H1 (cell line): ENCODE data around the gene ASAP2. TPM values are rescaled to one million over a fixed set of nuclear protein-coding genes. Genes with fewer than 3 reads are reported as not detected.

Experiments used
- CTCF ChIA-PET: fragments of 300-600 bp; sonication (Branson Sonifier 250); formaldehyde crosslinking; loops from one replicate; lab custom pipeline; 2021; ENCODE audit not compliant: partially characterized antibody; lab: Charles Lee
- POLR2A ChIA-PET: fragments of 300-600 bp; sonication (Branson Sonifier 250); formaldehyde crosslinking; loops from one replicate; lab custom pipeline; 2021; ENCODE audit warnings: inconsistent platforms; ENCODE audit not compliant: partially characterized antibody; lab: Charles Lee
- DNase-seq, 2 experiments: peaks; one replicate each; pipeline versions ENCODE4 v3.0.0 to v3.0.0-alpha.2; 2010 to 2022; ENCODE audit warnings: low spot score in 2 of 2, low read depth in 1 of 2, mixed read lengths in 1 of 2
- FAIRE-seq: peaks from 2 replicates; lab custom pipeline; 2011; peaks lifted over from hg19 to GRCh38; lab: Jason Lieb, UNC
- H2AFZ ChIP-seq: 2 replicates; pipeline ENCODE4 v1.8.1; 2012; ENCODE audit warnings: low read length, inconsistent platforms
- H2AK5ac ChIP-seq: 2 replicates; pipeline ENCODE4 v1.6.1; 2013; ENCODE audit warnings: low read depth, low read length
- H2BK120ac ChIP-seq: replicated peaks from 2 replicates; pipeline ENCODE3; 2013; ENCODE audit warnings: low read depth, low read length, inconsistent platforms
- H2BK12ac ChIP-seq: 2 replicates; pipeline ENCODE4 v1.6.1; 2013; ENCODE audit warnings: low read depth, low read length
- H2BK15ac ChIP-seq: 2 replicates; pipeline ENCODE4 v1.6.1; 2013; ENCODE audit warnings: low read length
- H2BK20ac ChIP-seq: 2 replicates; pipeline ENCODE4 v1.6.1; 2013; ENCODE audit warnings: low read length
- H2BK5ac ChIP-seq: 2 replicates; pipeline ENCODE4 v1.6.1; 2013; ENCODE audit warnings: low read depth, low read length
- H3K14ac ChIP-seq: 2 replicates; pipeline ENCODE4 v1.6.1; 2013; ENCODE audit warnings: inconsistent platforms; ENCODE audit not compliant: insufficient read length
- H3K18ac ChIP-seq: 2 replicates; pipeline ENCODE4 v1.6.1; 2013; ENCODE audit warnings: low read length; ENCODE audit errors: extremely low read depth
- H3K23ac ChIP-seq: 2 replicates; pipeline ENCODE4 v1.6.1; 2013; ENCODE audit warnings: inconsistent platforms; ENCODE audit not compliant: insufficient read length
- H3K23me2 ChIP-seq: 2 replicates; pipeline ENCODE4 v1.6.1; 2013; ENCODE audit warnings: low read depth, low read length
- H3K27ac ChIP-seq: 2 replicates; pipeline ENCODE4 v1.6.1; 2011; ENCODE audit warnings: low read depth, low read length, inconsistent platforms
- H3K27me3 ChIP-seq, 4 experiments: replicated peaks in 1 of 4; 1 replicate in 1 of 4; 2 replicates in 3 of 4; pipeline versions ENCODE4 v1.6.1 to v1.8.1; 2011 to 2013; ENCODE audit warnings: low read length in 3 of 4, mild to moderate bottlenecking in 3 of 4, inconsistent platforms in 2 of 4, mixed read lengths in 2 of 4, moderate library complexity in 1 of 4; ENCODE audit not compliant: control insufficient read depth in 3 of 4, insufficient read depth in 3 of 4; ENCODE audit errors: extremely low read depth in 1 of 4
- H3K36me3 ChIP-seq, 4 experiments: 2 replicates each; pipeline versions ENCODE4 v1.6.1 to v1.8.1; 2011 to 2013; ENCODE audit warnings: mild to moderate bottlenecking in 4 of 4, low read length in 3 of 4, moderate library complexity in 2 of 4, control low read depth in 1 of 4, inconsistent platforms in 1 of 4; ENCODE audit not compliant: insufficient read depth in 4 of 4, control insufficient read depth in 2 of 4
- H3K4ac ChIP-seq: replicated peaks from 2 replicates; pipeline ENCODE3; 2013; ENCODE audit warnings: low read length, low read depth, mixed read lengths, inconsistent platforms; ENCODE audit not compliant: insufficient read length
- H3K4me1 ChIP-seq, 4 experiments: replicated peaks in 1 of 4; 1 replicate in 1 of 4; 2 replicates in 3 of 4; pipeline versions ENCODE4 v1.6.1 to v1.8.1; 2011 to 2013; ENCODE audit warnings: low read length in 3 of 4, inconsistent platforms in 2 of 4, mixed read lengths in 1 of 4; ENCODE audit not compliant: insufficient read depth in 4 of 4, control insufficient read depth in 3 of 4
- H3K4me2 ChIP-seq, 2 experiments: 2 replicates each; pipeline versions ENCODE4 v1.6.1 to v1.8.1; 2011 to 2013; ENCODE audit warnings: low read depth in 2 of 2, low read length in 2 of 2, control low read depth in 1 of 2, inconsistent platforms in 1 of 2, mild to moderate bottlenecking in 1 of 2; ENCODE audit not compliant: insufficient read depth in 1 of 2
- H3K4me3 ChIP-seq, 4 experiments: fragments of 200-600, 300-600 bp in 1 of 4; sonication (generic), shearing (Covaris generic), sonication (Bioruptor Twin) in 1 of 4; 2 replicates each; pipeline versions ENCODE4 v1.5.1 to v1.8.1; 2011 to 2016; ENCODE audit warnings: low read length in 4 of 4, low read depth in 3 of 4, control low read depth in 2 of 4, inconsistent platforms in 2 of 4, mild to moderate bottlenecking in 2 of 4, mixed read lengths in 1 of 4, moderate library complexity in 1 of 4; ENCODE audit not compliant: insufficient read depth in 2 of 4; ENCODE audit errors: extremely low read depth in 1 of 4
- H3K56ac ChIP-seq: replicated peaks from 2 replicates; pipeline ENCODE3; 2013; ENCODE audit warnings: low read depth, mild to moderate bottlenecking, mixed read lengths, low read length, inconsistent platforms; ENCODE audit not compliant: insufficient read length
- H3K79me1 ChIP-seq: 2 replicates; pipeline ENCODE4 v1.6.1; 2013; ENCODE audit warnings: low read depth, low read length, control low read depth
- H3K79me2 ChIP-seq, 2 experiments: 2 replicates each; pipeline versions ENCODE4 v1.6.1 to v1.8.1; 2012 to 2013; ENCODE audit warnings: low read length in 2 of 2, mild to moderate bottlenecking in 2 of 2, inconsistent platforms in 1 of 2; ENCODE audit not compliant: insufficient read depth in 2 of 2, control insufficient read depth in 1 of 2
- H3K9ac ChIP-seq, 4 experiments: replicated peaks in 1 of 4; 1 replicate in 1 of 4; 2 replicates in 3 of 4; pipeline versions ENCODE4 v1.6.1 to v1.8.1; 2011 to 2013; ENCODE audit warnings: low read depth in 3 of 4, low read length in 3 of 4, control low read depth in 2 of 4, mild to moderate bottlenecking in 2 of 4, moderate library complexity in 2 of 4, inconsistent platforms in 1 of 4; ENCODE audit errors: extremely low read depth in 1 of 4
- H3K9me3 ChIP-seq, 2 experiments: 2 replicates each; pipeline versions ENCODE4 v1.6.1 to v1.8.1; 2012 to 2013; ENCODE audit warnings: mild to moderate bottlenecking in 2 of 2, moderate library complexity in 2 of 2, control low read depth in 1 of 2, inconsistent platforms in 1 of 2, low read depth in 1 of 2, low read length in 1 of 2, mixed read lengths in 1 of 2; ENCODE audit not compliant: insufficient read depth in 2 of 2
- H4K20me1 ChIP-seq, 2 experiments: replicated peaks in 1 of 2; 2 replicates each; pipeline versions ENCODE3 to v1.8.1; 2011 to 2013; ENCODE audit warnings: inconsistent platforms in 2 of 2, low read length in 2 of 2, mild to moderate bottlenecking in 1 of 2; ENCODE audit not compliant: insufficient read depth in 2 of 2, control insufficient read depth in 1 of 2
- H4K5ac ChIP-seq: 2 replicates; pipeline ENCODE4 v1.6.1; 2013; ENCODE audit warnings: low read length, low read depth, mixed read lengths, inconsistent platforms; ENCODE audit not compliant: insufficient read length
- H4K8ac ChIP-seq: 2 replicates; pipeline ENCODE4 v1.8.0; 2013; ENCODE audit warnings: mild to moderate bottlenecking, moderate library complexity, low read length, inconsistent platforms; ENCODE audit not compliant: insufficient read depth; ENCODE audit errors: extremely low read depth
- H4K91ac ChIP-seq: replicated peaks from 2 replicates; pipeline ENCODE3; 2013; ENCODE audit warnings: low read length, mixed read lengths, inconsistent platforms; ENCODE audit not compliant: insufficient read length
- BRCA1 ChIP-seq: IDR thresholded peaks from 2 replicates; pipeline ENCODE4 v1.6.1; 2012; ENCODE audit warnings: low read depth, low read length, improper control_type of control experiment
- CTBP2 ChIP-seq: IDR thresholded peaks from 2 replicates; pipeline ENCODE4 v1.7.0; 2011; ENCODE audit warnings: borderline replicate concordance, mild to moderate bottlenecking, moderate library complexity, mixed read lengths, low read length; ENCODE audit not compliant: insufficient read depth, insufficient read length
- KDM1A ChIP-seq: fragments of 200-600, 300-600 bp; sonication (generic); IDR thresholded peaks from 2 replicates; pipeline ENCODE4 v1.7.1; 2016; ENCODE audit warnings: mild to moderate bottlenecking, low read length, borderline replicate concordance
- POLR2A ChIP-seq, 2 experiments: IDR thresholded peaks; 1 replicate in 1 of 2; 2 replicates in 1 of 2; pipeline ENCODE4 v1.6.1; 2011; ENCODE audit warnings: low read depth in 2 of 2, low read length in 2 of 2, mild to moderate bottlenecking in 2 of 2; ENCODE audit errors: control extremely low read depth in 1 of 2
- POLR2AphosphoS5 ChIP-seq: IDR thresholded peaks from 2 replicates; pipeline ENCODE4 v1.6.1; 2011; ENCODE audit warnings: low read depth, low read length
- RAD21 ChIP-seq, 2 experiments: IDR thresholded peaks in 1 of 2; conservative IDR thresholded peaks in 1 of 2; 2 replicates each; pipeline ENCODE4 v1.6.1; 2011; ENCODE audit warnings: low read depth in 2 of 2, low read length in 2 of 2, improper control_type of control experiment in 1 of 2, inconsistent platforms in 1 of 2, mild to moderate bottlenecking in 1 of 2, moderate library complexity in 1 of 2
- RNF2 ChIP-seq: fragments of 200-900, 300-1000 bp; sonication (generic); IDR thresholded peaks from 2 replicates; pipeline ENCODE4 v1.7.1; 2016; ENCODE audit warnings: borderline replicate concordance, low read depth, mild to moderate bottlenecking, antibody characterized with exemption, low read length; ENCODE audit not compliant: poor library complexity, severe bottlenecking; ENCODE audit errors: missing control alignments
- SP1 ChIP-seq: IDR thresholded peaks from 2 replicates; pipeline ENCODE4 v1.6.1; 2011; ENCODE audit warnings: low read depth, low read length
- SP2 ChIP-seq: IDR thresholded peaks from 2 replicates; pipeline ENCODE4 v1.6.1; 2012; ENCODE audit warnings: mild to moderate bottlenecking, low read length, inconsistent platforms
- SRF ChIP-seq: IDR thresholded peaks from 2 replicates; pipeline ENCODE4 v1.6.1; 2011; ENCODE audit warnings: mild to moderate bottlenecking, low read depth, low read length, moderate library complexity
- WGBS, 2 experiments: shearing (Covaris generic) in 1 of 2; methylation state at CpG; one replicate each; pipeline versions ENCODE4 v1.1.6 to v1.1.7; 2013 to 2015; ENCODE audit warnings: low lambda C conversion rate in 2 of 2, mixed read lengths in 2 of 2, inconsistent platforms in 1 of 2, low coverage in 1 of 2, missing lambda C conversion rate in 1 of 2; ENCODE audit not compliant: insufficient replicate concordance in 2 of 2, insufficient coverage in 1 of 2, insufficient read length in 1 of 2; ENCODE audit errors: extremely low coverage in 1 of 2, missing lambda C conversion rate in 1 of 2; 5-methylcytosine and 5-hydroxymethylcytosine counted together
- polyA plus RNA-seq, 7 experiments: library from polyadenylated mRNA; depleted of rRNA in 3 of 7; stranded (reverse) in 5 of 7; unstranded in 2 of 7; fragments of >200 nt in 5 of 7; fragments of 200-250 nt in 2 of 7; gene quantifications; 1 replicate in 5 of 7; 2 replicates in 1 of 7; 4 replicates in 1 of 7; pipeline versions ENCODE4 v1.2.1 to v1.2.3, GENCODE V29; 2011 to 2013; ENCODE audit warnings: missing spikeins in 2 of 7, mixed read lengths in 2 of 7
- total RNA-seq: library from RNA; stranded (reverse); fragmentation: NEBNext Ultra II Directional; extraction: Animal tissue kit (Norgen Biotek cat#: 25700); gene quantifications from 2 replicates; pipeline ENCODE4 v1.2.1, GENCODE V29; 2021
- TF ChIP-seq, protein P1 (sequence below), 3 experiments: IDR thresholded peaks; 1 replicate in 2 of 3; 2 replicates in 1 of 3; pipeline versions ENCODE4 v1.5.1 to v1.6.1; 2011; ENCODE audit warnings: low read length in 3 of 3, mild to moderate bottlenecking in 3 of 3, inconsistent platforms in 2 of 3, low read depth in 1 of 3, moderate library complexity in 1 of 3; ENCODE audit not compliant: insufficient read depth in 1 of 3; ENCODE audit errors: control extremely low read depth in 1 of 3

The ASAP2 gene
- total and polyA plus RNA-seq, 2 of the 8 experiments (the other 6 are each of a cell fraction or from before 2014, with no cell fraction given) = 10.2 to 18.7 TPM

DNA sequence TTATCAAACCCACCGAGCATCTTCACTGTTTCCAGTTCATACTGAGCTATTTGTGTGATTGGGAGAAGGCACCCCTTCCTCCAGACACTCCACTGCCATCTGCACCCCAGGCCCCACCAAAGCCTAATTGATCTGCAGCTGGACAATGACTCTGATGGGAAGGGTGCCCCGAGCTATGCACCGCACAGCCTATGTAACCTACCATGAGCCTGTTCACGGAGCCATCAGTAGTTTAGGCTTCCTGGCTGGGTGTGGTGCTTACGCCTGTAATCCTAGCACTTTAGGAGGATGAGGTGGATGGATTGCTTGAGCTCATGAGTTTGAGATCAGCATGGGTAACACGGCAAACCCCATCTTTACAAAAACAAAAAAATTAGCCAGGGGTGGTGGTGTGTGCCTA, 17.8 kb upstream of the ASAP2 start:
- FAIRE-seq (no peak), DNase-seq (no peak)
- no peak overlapping the region for H3K4me3 ChIP-seq
- H2BK20ac ChIP-seq = no peak overlapping the region
- H2AFZ ChIP-seq = no peak overlapping the region
- H4K20me1 ChIP-seq = no peaks in the 10 kb centered on the region
- 93% methylated on average over 6 of the region's 6 CpGs; no CpG with 5 or more reads in 1 of the 2 experiments for WGBS, 2 experiments
- H2BK5ac ChIP-seq = no peak overlapping the region
- H2BK120ac ChIP-seq = no peak overlapping the region
- no peak overlapping the region for H3K18ac ChIP-seq
- peaks cover 0 to 2% (median 0%) of the 10 kb centered on the region in 4 experiments; a peak in 3 of 7 replicates for H3K27me3 ChIP-seq
- no peaks in the 10 kb centered on the region for H3K23me2 ChIP-seq
- no peak overlapping the region for H2AK5ac ChIP-seq
- H4K91ac ChIP-seq = no peak overlapping the region
- no peak overlapping the region for H3K4me2 ChIP-seq
- no peak overlapping the region for H3K9ac ChIP-seq
- no peaks in the 10 kb centered on the region for H3K79me2 ChIP-seq
- CTCF ChIA-PET = interaction anchor here (0.6 to 2.7 kb wide), 12 partner anchors 10 to 386 kb away, joined by 3 to 15 read pairs (median 3); partner anchors contain the start of gene ASAP2
- H4K8ac ChIP-seq = no peak overlapping the region
- no peak overlapping the region for H3K23ac ChIP-seq
- no peak overlapping the region for H2BK12ac ChIP-seq
- no peak overlapping the region for H3K4ac ChIP-seq
- H3K56ac ChIP-seq = no peak overlapping the region
- no peak overlapping the region for H3K14ac ChIP-seq
- H3K79me1 ChIP-seq = no peaks in the 10 kb centered on the region
- H4K5ac ChIP-seq = no peak overlapping the region
- no peak overlapping the region for H2BK15ac ChIP-seq
- POLR2A ChIA-PET = interaction anchor here (1.3 kb wide), 1 partner anchor 18 kb away, joined by 3 read pairs; the partner anchor contains the start of gene ASAP2
- peaks cover 0 to 6% (median 0%) of the 10 kb centered on the region in 4 experiments; a peak in 1 of 7 replicates for H3K4me1 ChIP-seq
- H3K36me3 ChIP-seq = no peaks in the 10 kb centered on the region
- H3K9me3 ChIP-seq = no peaks in the 10 kb centered on the region
- no peak overlapping the region for H3K27ac ChIP-seq
- TF ChIP-seq RNF2 (no peak), KDM1A (no peak), SRF (no peak), CTBP2 (no peak), POLR2A (IDR thresholded peaks at IDR 0.05; ENCODE audit: control extremely low read depth in 1 of 2, low read depth in 2 of 2, low read length in 2 of 2) (no peak), RAD21 (IDR thresholded peaks at IDR 0.05 in 1 of 2, conservative IDR thresholded peaks at IDR 0.05 in 1 of 2; ENCODE audit: low read depth in 2 of 2, low read length in 2 of 2) (no peak), BRCA1 (no peak), SP2 (no peak), POLR2AphosphoS5 (no peak), SP1 (no peak)
- TF ChIP-seq, protein P1, sequence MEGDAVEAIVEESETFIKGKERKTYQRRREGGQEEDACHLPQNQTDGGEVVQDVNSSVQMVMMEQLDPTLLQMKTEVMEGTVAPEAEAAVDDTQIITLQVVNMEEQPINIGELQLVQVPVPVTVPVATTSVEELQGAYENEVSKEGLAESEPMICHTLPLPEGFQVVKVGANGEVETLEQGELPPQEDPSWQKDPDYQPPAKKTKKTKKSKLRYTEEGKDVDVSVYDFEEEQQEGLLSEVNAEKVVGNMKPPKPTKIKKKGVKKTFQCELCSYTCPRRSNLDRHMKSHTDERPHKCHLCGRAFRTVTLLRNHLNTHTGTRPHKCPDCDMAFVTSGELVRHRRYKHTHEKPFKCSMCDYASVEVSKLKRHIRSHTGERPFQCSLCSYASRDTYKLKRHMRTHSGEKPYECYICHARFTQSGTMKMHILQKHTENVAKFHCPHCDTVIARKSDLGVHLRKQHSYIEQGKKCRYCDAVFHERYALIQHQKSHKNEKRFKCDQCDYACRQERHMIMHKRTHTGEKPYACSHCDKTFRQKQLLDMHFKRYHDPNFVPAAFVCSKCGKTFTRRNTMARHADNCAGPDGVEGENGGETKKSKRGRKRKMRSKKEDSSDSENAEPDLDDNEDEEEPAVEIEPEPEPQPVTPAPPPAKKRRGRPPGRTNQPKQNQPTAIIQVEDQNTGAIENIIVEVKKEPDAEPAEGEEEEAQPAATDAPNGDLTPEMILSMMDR (IDR thresholded peaks at IDR 0.05; ENCODE audit: control extremely low read depth in 1 of 3, insufficient read depth in 1 of 3, low read depth in 1 of 3, low read length in 3 of 3) = no peak
